Neural progenitor cell (in vitro differentiated cells): ENCODE results near the gene TMPRSS6.

ENCODE experiments used
- CTCF ChIP-seq: fragments of 200-600 bp; sonication (generic); IDR thresholded peaks from 2 replicates; pipeline ENCODE4 v1.5.1; 2017; ENCODE audit warnings: antibody characterized with exemption, mild to moderate bottlenecking
- EZH2 ChIP-seq: fragments of 200-600 bp; sonication (generic); IDR thresholded peaks from 2 replicates; pipeline ENCODE4 v1.6.1; 2017; ENCODE audit warnings: antibody characterized with exemption, mild to moderate bottlenecking, moderate library complexity
- EZH2phosphoT487 ChIP-seq: fragments of 200-600 bp; sonication (generic); IDR thresholded peaks from 2 replicates; pipeline ENCODE4 v1.6.1; 2017; ENCODE audit warnings: antibody characterized with exemption

GRCh38 chr22:37058917-37059701 is 50.4 kb downstream of the TMPRSS6 start:
- TF ChIP-seq CTCF (no peak), EZH2 (no peak), EZH2phosphoT487 (no peak)
